T-helper 17 cell (primary cell): Measurements from ENCODE around the gene PRKCD. TPM values are rescaled to one million over a fixed set of nuclear protein-coding genes. Genes with fewer than 3 reads are reported as not detected.

Experiments
- ATAC-seq: fragments of 150-1000 bp; cut with Tn5 transposase; 2 replicates; pipeline ENCODE4 v1.10.0; 2021; ENCODE audit warnings: mild to moderate bottlenecking, moderate library complexity
- DNase-seq, 3 donors: peaks; one replicate each; pipeline versions ENCODE4 v3.0.0 to v3.0.0-alpha.2; 2020 to 2021
- H3K9me3 ChIP-seq: one replicate; pipeline ENCODE4 v1.7.0; 2013; ENCODE audit warnings: low read length, mild to moderate bottlenecking; ENCODE audit not compliant: control insufficient read depth, poor library complexity, severe bottlenecking
- H3K27ac Mint-ChIP-seq: one replicate; pipeline ENCODE4 v1.8.0; 2022; ENCODE audit warnings: mild to moderate bottlenecking, moderate library complexity, mixed read lengths
- H3K27me3 Mint-ChIP-seq: one replicate; pipeline ENCODE4 v1.8.0; 2022; ENCODE audit warnings: mixed read lengths
- H3K36me3 Mint-ChIP-seq: one replicate; pipeline ENCODE4 v1.8.0; 2022; ENCODE audit warnings: low read depth, mixed read lengths
- H3K4me1 Mint-ChIP-seq: one replicate; pipeline ENCODE4 v1.8.0; 2022; ENCODE audit warnings: mild to moderate bottlenecking, mixed read lengths
- H3K4me3 Mint-ChIP-seq: one replicate; pipeline ENCODE4 v1.8.0; 2022; ENCODE audit warnings: mild to moderate bottlenecking, moderate library complexity, mixed read lengths
- total RNA-seq, 4 donors: library from RNA in 2 of 4; stranded (reverse) in 2 of 4; gene quantifications; one replicate each; pipeline ENCODE4 v1.2.3 and lab custom pipeline; 2022 to 2026

Gene PRKCD
- total RNA-seq (10 to 100 TPM; 27.3 to 35.0 TPM), total RNA-seq (lab: John Stamatoyannopoulos, UW) (21.3 to 31.7 reads per million in 2 donors)

DNA sequence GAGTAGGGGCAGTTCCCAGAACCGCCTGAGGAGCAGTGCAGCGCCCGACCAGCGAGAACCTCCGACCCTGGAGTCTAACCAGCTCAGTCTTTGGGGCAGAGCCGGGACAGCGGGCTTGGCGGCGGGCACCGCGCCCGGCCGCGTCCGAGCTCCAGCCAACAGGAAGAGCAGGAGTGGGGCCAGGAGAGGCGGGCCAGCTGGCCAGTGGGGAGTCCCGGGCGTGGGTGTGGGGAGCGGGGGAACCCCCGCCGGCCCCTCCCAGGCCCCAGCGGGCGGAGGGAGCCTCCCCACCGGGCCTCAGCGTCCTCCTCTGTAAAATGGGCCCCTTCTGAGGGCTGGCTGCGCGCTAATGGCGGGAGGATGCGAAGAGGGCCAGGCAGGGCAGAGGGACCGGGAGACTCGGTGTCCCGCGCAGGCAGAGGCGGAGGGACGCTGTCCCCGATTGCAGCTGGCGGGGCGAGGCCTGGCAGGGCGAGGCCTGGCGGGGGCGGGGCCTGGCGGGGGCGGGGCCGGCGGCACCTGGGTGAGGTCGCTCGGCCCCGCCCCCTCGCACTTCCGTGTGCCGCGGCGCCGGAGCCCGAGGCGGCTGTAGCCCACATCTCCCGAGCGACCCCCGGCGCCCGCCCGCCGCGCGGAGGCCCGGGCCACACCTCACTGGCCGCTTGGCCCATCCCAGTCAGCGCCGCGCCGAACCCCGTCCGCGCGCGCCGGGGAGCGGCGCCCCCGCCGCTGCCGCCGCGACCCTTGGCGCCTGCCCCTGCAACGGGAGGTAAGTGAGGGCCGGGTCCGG lies at the start of gene PRKCD:
Gene PRKCD, plus strand, starts transcription at position 550 of the 790 bp plus-strand sequence. CDS start 17,214 bp downstream, outside the sequence.
- peak; percentile 59 to 90 (median 84) for DNase-seq
- no peaks in the 10 kb centered on the region for H3K27me3 Mint-ChIP-seq
- peak; percentile 83 for ATAC-seq
- no peaks in the 10 kb centered on the region for H3K9me3 ChIP-seq
- H3K4me1 Mint-ChIP-seq = peaks cover 24% of the 10 kb centered on the region
- no peaks in the 10 kb centered on the region for H3K36me3 Mint-ChIP-seq
- peak within 1 kb of the TSS; percentile 96 for H3K27ac Mint-ChIP-seq
- peak within 1 kb of the TSS; percentile 96 for H3K4me3 Mint-ChIP-seq

DNA sequence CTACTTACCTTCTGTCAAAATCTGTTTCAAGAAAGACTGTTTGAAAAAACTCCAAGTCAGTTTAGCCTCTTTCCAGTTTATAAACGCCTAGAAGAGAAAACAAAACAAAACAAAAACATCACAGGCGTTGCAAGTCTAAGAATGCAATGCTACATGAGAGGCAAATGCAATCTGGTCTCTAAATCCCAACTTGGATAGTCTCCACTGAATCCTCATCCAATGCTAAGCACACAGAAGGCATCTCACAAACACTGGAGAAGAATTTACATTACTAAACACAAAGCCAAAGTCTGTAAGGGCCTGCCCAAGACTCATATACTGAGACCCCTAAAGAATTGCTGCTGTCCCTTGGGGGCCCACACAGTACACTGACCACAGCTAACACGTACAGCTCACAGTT lies 49.2 kb upstream of the PRKCD start:
- DNase-seq (no peak), ATAC-seq (no peak)
- H3K9me3 ChIP-seq = no peaks in the 10 kb centered on the region
- Mint-ChIP-seq H3K27me3 (no peaks in the 10 kb centered on the region), H3K36me3 (peaks cover 6% of the 10 kb centered on the region), H3K4me3 (no peak overlapping the region), H3K27ac (no peak overlapping the region), H3K4me1 (peaks cover 11% of the 10 kb centered on the region)

DNA sequence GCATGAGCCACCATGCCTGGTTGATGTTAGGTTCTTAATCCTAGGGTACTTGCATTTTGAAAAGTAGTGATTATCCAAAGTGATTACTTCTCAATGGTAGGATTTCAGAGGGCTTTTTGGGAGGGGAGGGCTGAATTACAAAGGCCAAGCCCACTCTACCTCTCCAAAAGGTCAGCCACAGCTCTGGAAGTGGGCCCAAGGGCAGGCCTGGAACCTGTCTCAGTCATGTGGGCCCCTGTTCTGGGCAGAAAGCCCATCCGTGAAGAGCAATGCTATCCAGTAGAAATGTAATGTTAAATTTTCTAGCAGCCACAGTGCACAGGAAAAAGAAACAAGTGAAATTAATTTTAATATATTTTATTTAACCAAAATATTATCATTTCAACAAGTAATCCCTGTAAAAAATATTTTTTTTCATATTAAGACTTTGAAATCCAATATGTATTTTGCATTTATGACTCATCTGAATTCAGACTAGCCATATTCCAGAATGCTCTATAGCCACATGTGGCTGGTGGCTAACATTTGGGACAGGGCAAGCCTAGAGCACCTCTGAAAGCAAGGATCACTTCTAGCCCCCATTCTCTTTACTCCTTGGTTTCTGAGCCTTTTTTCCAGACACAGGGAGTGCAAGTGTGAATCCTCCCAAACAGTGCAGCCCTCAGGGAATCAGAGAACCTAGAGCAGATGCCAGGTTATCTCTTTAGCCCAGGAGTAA lies 47.6 kb upstream of the PRKCD start:
- H3K4me3 Mint-ChIP-seq = no peak overlapping the region
- peaks cover 13% of the 10 kb centered on the region for H3K4me1 Mint-ChIP-seq
- H3K9me3 ChIP-seq = no peaks in the 10 kb centered on the region
- H3K36me3 Mint-ChIP-seq = peaks cover 12% of the 10 kb centered on the region
- H3K27ac Mint-ChIP-seq = no peak overlapping the region
- H3K27me3 Mint-ChIP-seq = no peaks in the 10 kb centered on the region
- DNase-seq (no peak), ATAC-seq (peak; percentile 8)

DNA sequence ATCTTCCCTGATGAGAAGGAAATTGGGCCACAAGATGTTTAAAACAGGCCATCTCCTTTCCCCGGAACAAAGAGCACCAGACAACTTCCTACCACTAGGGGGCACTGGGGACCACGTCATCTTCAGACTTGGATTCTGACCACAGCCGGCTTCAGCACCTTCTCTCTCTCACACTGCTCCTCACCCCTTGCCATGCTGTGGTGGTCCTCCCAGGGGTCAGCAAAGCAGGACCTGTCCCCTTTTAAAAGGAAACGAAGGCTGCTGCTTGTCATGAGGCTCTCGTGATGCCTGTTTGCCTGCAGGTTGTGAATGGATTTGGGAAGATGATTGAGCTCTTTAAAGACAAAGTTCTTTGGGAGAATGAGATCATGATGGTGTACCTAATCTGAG lies 47.0 kb upstream of the PRKCD start:
- no peaks in the 10 kb centered on the region for H3K9me3 ChIP-seq
- Mint-ChIP-seq H3K4me1 (peaks cover 11% of the 10 kb centered on the region), H3K36me3 (peaks cover 11% of the 10 kb centered on the region), H3K27ac (no peak overlapping the region), H3K27me3 (no peaks in the 10 kb centered on the region), H3K4me3 (no peak overlapping the region)
- ATAC-seq = peak; percentile 80
- peak; percentile 55 to 71 (median 58) for DNase-seq

DNA sequence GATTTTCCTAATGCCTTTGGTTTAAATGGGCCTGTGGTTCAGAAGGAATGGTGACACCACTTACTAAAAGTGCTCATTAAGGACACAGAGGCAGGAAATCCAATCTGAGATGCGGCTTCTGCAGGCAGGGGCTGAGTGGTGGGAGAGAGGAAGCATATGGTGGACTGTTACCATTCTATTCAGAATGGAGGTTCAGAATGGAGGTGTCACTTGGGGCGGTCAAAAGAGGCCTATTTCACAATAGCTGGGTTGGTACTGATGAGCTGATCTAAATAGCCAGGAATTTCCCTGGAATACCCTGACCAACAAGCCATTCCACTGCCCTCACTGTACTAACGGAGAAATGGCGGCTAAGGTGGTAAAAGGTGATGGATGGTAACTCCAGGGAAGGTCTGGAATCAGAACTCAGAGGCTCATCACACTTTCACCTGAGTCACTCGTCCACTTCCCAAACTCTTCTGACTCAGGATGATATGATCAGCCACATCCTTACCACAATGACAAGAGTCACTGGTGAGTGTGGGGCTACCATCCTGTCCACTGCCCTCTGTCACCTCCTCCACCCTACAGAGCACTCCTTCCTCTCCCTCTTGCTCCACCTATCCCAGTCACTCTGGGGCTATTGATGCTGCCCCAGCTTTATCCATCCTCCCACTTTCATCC lies 46.5 kb upstream of the PRKCD start:
- no peak for ATAC-seq
- H3K27ac Mint-ChIP-seq = no peak overlapping the region
- DNase-seq = no peak
- no peaks in the 10 kb centered on the region for H3K27me3 Mint-ChIP-seq
- H3K4me3 Mint-ChIP-seq = no peak overlapping the region
- peaks cover 7% of the 10 kb centered on the region for H3K4me1 Mint-ChIP-seq
- no peaks in the 10 kb centered on the region for H3K9me3 ChIP-seq
- H3K36me3 Mint-ChIP-seq = peaks cover 9% of the 10 kb centered on the region

DNA sequence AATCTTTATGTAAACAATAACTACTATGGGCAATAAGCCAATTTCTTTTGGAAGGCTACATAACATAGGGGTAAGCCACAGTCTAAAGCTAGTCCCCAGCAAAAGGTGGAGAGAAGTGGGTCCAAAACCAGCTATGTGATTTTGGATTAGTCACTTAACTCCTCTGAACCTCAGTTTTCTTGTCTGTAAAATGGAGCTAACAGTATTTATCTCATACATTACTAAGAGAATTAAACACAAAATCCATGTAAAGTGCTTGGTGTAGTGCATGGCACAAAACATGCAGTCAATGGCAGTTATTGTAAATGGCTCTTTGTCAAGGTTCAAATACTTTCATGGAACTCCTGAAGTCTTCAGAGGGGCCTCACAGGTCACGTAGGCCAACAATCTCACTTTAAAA lies 44.1 kb upstream of the PRKCD start:
- peaks cover 7% of the 10 kb centered on the region for H3K36me3 Mint-ChIP-seq
- no peak overlapping the region for H3K27ac Mint-ChIP-seq
- H3K4me3 Mint-ChIP-seq = no peak overlapping the region
- ATAC-seq (no peak), DNase-seq (no peak)
- peaks cover 2% of the 10 kb centered on the region for H3K4me1 Mint-ChIP-seq
- H3K27me3 Mint-ChIP-seq = no peaks in the 10 kb centered on the region
- H3K9me3 ChIP-seq = no peaks in the 10 kb centered on the region

DNA sequence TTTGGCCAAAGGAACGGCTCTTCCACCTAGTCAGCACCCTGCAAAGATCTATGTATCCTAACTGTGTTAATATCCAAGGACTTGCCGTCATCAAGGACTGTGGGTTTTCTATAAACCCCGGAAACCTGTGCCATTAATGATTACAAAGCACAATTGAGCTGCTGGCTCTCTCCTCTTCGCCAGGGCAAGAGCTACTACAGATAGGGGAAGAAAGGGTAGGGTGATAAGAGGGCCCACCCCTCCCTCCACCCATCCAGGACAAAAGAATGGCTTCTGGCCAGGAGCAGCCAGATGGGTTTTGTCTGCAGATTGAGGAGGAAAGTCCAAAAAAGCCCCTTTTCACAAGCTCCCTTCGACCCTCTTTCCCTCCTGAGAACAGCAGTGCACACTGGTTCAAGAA lies 40.7 kb upstream of the PRKCD start:
- H3K4me1 Mint-ChIP-seq = peaks cover 2% of the 10 kb centered on the region

DNA sequence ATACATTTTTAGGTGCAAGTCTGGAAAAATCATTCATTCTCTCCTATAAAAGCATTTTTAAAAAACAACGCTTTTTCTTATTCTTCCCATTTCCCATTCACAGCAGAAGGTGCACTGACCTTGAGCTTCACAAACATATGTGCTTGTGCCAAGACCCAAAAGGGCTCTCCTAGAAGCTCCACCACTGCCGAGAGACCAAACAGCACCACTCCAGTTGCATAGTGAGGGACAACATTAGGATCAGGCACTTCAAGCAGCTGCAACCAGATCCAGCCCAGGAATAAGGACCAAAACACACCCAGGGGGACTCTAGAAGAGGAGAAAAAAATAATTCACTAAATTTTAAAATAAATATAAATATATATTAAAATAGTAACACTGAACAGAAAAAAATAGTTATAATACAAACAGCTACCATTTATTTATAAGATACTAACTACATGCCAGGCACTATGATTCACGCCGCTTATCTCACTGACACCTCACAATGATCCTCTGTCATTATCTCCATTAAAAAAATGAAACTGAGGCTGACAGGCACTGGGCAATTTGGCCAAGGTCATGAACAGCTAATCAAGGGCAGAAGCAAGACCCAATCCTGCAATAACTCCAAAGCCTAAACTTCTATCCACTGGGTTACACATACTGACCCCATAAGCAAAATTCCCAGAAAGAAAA lies 38.6 kb upstream of the PRKCD start:
- H3K9me3 ChIP-seq = no peaks in the 10 kb centered on the region
- DNase-seq (no peak), ATAC-seq (no peak)
- no peaks in the 10 kb centered on the region for H3K27me3 Mint-ChIP-seq
- peaks cover 13% of the 10 kb centered on the region for H3K36me3 Mint-ChIP-seq
- H3K27ac Mint-ChIP-seq = no peak overlapping the region
- H3K4me3 Mint-ChIP-seq = no peak overlapping the region
- H3K4me1 Mint-ChIP-seq = peaks cover 2% of the 10 kb centered on the region

More for the DNA sequence above, 40.7 kb upstream of the PRKCD start:
- H3K27me3 Mint-ChIP-seq = no peaks in the 10 kb centered on the region
- H3K27ac Mint-ChIP-seq = no peak overlapping the region
- no peak for ATAC-seq
- H3K36me3 Mint-ChIP-seq = peaks cover 13% of the 10 kb centered on the region
- no peak for DNase-seq
- H3K9me3 ChIP-seq = no peaks in the 10 kb centered on the region
- H3K4me3 Mint-ChIP-seq = no peak overlapping the region

DNA sequence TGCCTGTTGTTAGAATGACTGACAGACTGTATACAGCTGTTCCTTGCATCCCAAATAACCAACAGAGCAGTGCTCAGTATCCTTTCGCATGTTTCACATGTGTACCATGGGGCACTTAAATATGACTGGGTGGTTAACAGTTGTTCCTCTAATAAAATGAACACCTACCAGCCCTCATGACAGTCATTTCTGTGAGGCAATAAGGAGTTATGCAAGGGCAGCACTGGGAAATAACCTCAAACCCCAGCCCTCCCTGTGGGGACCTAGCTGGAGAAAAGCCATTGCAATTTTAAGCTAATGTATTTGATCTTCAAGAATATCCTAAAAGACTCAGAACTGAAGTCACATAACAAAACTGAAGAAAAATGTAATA lies 38.1 kb upstream of the PRKCD start:
- no peaks in the 10 kb centered on the region for H3K27me3 Mint-ChIP-seq
- H3K4me1 Mint-ChIP-seq = peaks cover 2% of the 10 kb centered on the region
- no peak overlapping the region for H3K27ac Mint-ChIP-seq
- H3K36me3 Mint-ChIP-seq = peaks cover 13% of the 10 kb centered on the region
- DNase-seq (no peak), ATAC-seq (no peak)
- no peaks in the 10 kb centered on the region for H3K9me3 ChIP-seq
- H3K4me3 Mint-ChIP-seq = no peak overlapping the region

DNA sequence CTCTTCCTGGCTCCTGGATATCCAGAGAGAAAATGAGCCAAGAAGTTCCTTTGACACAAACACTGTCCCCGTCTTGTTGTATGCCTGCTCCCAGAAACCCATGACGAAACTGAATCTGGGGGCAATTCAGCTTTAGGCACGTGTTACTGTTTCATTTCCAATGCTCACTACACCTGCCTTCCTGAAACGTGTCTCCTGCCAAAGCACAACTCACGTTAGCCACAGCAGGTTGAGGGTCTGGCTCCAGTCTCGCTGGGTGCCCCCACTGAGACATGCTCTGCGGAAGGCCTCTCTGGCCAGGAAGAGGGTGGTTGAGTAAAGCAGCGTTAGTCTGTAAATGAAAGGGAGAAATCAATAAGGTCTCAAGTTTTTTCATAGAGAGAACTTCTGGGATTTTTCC lies 37.5 kb upstream of the PRKCD start:
- Mint-ChIP-seq H3K4me3 (no peak overlapping the region), H3K36me3 (peaks cover 8% of the 10 kb centered on the region)

DNA sequence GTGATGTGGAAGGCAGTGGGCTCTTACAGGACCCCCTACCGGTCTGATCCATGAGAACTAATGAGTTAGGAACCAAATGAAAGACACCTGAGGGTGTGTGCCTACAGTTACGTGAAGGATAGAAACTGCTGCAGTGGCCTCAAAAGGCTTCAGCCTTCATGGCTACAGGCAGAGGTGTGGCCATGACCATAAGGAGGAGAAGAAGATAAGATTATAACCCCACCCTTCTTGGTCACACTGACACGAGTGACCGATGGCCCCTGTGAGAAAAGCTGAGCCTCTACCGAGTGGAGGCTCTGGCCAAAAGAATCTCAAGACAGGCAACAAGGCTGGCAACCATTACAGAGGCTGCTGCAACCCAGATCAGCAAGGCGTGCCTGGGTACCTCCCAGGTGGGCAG lies 37.1 kb upstream of the PRKCD start:
- Mint-ChIP-seq H3K4me1 (no peaks in the 10 kb centered on the region), H3K4me3 (no peak overlapping the region), H3K27me3 (no peaks in the 10 kb centered on the region), H3K36me3 (peaks cover 8% of the 10 kb centered on the region), H3K27ac (peak overlapping the region; percentile 32)
- ATAC-seq = no peak
- no peak for DNase-seq
- H3K9me3 ChIP-seq = no peaks in the 10 kb centered on the region

More for the DNA sequence above, 37.5 kb upstream of the PRKCD start:
- DNase-seq (no peak), ATAC-seq (no peak)
- Mint-ChIP-seq H3K4me1 (no peaks in the 10 kb centered on the region), H3K27ac (no peak overlapping the region), H3K27me3 (no peaks in the 10 kb centered on the region)
- no peaks in the 10 kb centered on the region for H3K9me3 ChIP-seq

DNA sequence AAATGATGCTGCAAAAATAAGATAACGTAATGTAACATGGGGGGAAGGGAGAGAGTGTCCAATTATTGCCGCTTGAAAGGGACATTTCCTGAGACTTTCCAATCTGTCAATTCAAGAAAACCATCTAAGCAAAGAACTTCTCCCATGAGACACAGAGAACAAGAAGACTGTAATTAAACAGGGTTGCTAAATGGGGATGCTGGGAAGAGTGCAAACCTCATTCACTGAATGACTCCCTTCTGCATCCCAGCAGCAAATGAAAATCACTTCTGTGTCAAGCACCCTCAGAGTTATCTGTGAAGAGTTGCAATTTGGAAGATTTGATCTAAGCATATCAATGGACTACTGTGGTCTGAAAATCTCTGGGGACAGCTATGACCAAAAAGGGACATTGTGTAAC lies 34.4 kb upstream of the PRKCD start:
- Mint-ChIP-seq H3K36me3 (peaks cover 6% of the 10 kb centered on the region), H3K4me1 (peaks cover 17% of the 10 kb centered on the region), H3K27me3 (no peaks in the 10 kb centered on the region), H3K4me3 (no peak overlapping the region), H3K27ac (peak overlapping the region; percentile 59)
- DNase-seq (no peak), ATAC-seq (no peak)
- no peaks in the 10 kb centered on the region for H3K9me3 ChIP-seq

DNA sequence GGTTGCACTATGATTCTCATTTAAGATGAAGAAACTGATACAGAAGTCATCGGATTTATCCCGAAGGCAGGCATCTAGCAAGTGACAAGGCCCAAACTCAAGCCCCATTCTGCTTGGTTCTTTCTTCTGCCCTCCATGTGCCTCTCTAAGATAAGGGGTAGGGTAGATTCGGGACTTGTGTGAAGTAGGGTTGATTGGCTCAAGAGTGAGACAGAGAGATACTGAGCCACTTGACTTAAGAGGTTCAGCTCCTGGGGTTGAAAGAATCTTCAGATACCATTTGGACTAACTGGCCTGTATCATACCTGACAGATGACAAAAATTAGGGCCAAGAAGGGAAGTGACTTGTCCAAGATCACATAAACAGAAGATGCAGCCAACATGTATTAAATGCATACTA lies 31.7 kb upstream of the PRKCD start:
- Mint-ChIP-seq H3K4me1 (peaks cover 19% of the 10 kb centered on the region), H3K27me3 (no peaks in the 10 kb centered on the region), H3K4me3 (peak overlapping the region; percentile 90), H3K27ac (peak overlapping the region; percentile 98), H3K36me3 (peaks cover 2% of the 10 kb centered on the region)
- no peaks in the 10 kb centered on the region for H3K9me3 ChIP-seq
- ATAC-seq (no peak), DNase-seq (no peak)
